ENCODE data around the gene IGSF21.

Gene IGSF21

DNA sequence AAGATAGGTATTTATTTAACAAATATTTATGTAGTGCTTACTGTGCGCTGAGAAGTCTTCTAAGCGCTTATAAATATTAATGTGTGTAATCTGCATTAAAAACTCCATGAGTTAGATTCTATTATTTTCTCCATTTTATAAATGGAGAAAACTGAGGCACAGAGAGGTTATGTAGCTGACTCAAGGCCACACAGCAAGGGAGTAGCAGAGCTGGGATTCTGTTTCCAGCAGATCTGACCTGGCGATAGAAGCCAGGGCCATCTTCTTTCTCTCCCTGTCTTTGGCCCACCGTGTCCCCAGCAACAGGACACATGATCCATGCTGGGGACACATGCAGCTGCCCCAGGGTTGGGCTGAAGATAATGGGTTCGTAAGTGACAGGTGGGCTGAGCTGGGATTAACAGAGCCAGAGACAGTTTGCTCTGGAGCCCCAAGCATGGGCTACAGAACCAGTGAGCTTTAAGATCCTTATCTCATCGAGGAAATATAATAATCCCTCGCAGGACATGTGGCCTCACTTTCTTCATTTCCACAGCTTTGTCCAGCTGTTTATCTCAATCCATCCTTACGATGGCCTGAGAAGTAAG is 30.3 kb downstream of the IGSF21 start:
- H3K27ac ChIP-seq, result no peak overlapping the region
- no peaks in the 10 kb centered on the region for H3K79me2 ChIP-seq (ENCODE audit: insufficient read depth, low read depth)
- no peak overlapping the region for H2AFZ ChIP-seq (ENCODE audit: low read depth)
- H3K36me3 ChIP-seq (ENCODE audit: insufficient read depth), result no peaks in the 10 kb centered on the region
- TF ChIP-seq, protein P1, sequence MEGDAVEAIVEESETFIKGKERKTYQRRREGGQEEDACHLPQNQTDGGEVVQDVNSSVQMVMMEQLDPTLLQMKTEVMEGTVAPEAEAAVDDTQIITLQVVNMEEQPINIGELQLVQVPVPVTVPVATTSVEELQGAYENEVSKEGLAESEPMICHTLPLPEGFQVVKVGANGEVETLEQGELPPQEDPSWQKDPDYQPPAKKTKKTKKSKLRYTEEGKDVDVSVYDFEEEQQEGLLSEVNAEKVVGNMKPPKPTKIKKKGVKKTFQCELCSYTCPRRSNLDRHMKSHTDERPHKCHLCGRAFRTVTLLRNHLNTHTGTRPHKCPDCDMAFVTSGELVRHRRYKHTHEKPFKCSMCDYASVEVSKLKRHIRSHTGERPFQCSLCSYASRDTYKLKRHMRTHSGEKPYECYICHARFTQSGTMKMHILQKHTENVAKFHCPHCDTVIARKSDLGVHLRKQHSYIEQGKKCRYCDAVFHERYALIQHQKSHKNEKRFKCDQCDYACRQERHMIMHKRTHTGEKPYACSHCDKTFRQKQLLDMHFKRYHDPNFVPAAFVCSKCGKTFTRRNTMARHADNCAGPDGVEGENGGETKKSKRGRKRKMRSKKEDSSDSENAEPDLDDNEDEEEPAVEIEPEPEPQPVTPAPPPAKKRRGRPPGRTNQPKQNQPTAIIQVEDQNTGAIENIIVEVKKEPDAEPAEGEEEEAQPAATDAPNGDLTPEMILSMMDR (conservative IDR thresholded peaks at IDR 0.05; ENCODE audit: low read depth, low read length), result no peak
- no peaks in the 10 kb centered on the region for H4K20me1 ChIP-seq (ENCODE audit: insufficient read depth)
- H3K4me2 ChIP-seq, result no peak overlapping the region
- no peak overlapping the region for H3K9ac ChIP-seq
- no peak overlapping the region for H3K4me3 ChIP-seq (IDR thresholded peaks at IDR 0.05; ENCODE audit: insufficient read depth, low read depth, low read length)
- no peaks in the 10 kb centered on the region; the same call in 1 of the 2 replicates for H3K27me3 ChIP-seq (ENCODE audit: insufficient read depth, low read depth)
- H3K4me1 ChIP-seq (ENCODE audit: low read depth, poor library complexity, severe bottlenecking), result no peaks in the 10 kb centered on the region

DNA sequence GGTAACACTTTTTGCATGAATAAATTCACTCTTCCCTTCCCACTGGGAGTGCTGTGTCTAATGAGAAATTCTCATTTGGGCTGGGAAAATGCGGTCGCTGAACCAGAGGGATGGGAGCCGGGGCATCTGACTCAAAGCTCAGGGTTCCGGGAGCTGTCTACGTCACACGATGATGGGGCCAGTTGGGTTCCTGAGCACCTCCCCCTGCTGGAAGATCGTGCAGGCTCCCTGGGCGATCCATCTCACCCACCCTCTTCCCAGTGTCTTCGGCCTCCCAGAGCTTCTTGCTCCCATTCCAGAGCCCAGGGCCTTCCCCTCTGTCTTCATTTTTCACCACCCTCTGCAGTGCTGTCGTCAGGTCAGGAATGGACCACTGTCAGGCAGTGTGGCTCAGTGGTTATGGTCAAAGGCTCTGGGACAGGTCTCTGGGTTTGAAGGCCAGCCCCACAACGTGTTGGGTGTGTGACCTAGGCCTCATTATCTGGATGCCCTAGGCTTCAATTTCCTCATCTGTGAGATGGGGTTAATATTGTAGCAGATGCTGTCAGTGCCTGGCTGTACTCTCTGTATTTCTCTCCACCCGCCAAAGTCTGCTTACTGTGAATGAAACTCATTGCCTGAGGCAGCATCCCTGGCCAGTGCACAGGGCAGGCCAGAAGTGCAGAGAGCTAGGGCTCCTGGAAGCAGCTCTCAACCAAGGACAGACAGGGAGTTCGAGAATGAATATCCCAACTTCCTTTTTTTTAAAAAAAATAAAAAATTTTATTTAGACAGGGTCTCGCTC is 31.8 kb downstream of the IGSF21 start:
- no peaks in the 10 kb centered on the region for H3K36me3 ChIP-seq (ENCODE audit: insufficient read depth)
- no peaks in the 10 kb centered on the region for H3K79me2 ChIP-seq (ENCODE audit: insufficient read depth, low read depth)
- H2AFZ ChIP-seq (ENCODE audit: low read depth), result no peak overlapping the region
- no peak overlapping the region for H3K27ac ChIP-seq
- H3K27me3 ChIP-seq (ENCODE audit: insufficient read depth, low read depth), result no peaks in the 10 kb centered on the region
- H3K4me1 ChIP-seq (ENCODE audit: low read depth, poor library complexity, severe bottlenecking), result no peaks in the 10 kb centered on the region
- TF ChIP-seq, protein P1 (conservative IDR thresholded peaks at IDR 0.05; ENCODE audit: low read depth, low read length), result no peak
- no peak overlapping the region for H3K4me3 ChIP-seq (IDR thresholded peaks at IDR 0.05; ENCODE audit: insufficient read depth, low read depth, low read length)
- no peak overlapping the region for H3K4me2 ChIP-seq
- H4K20me1 ChIP-seq (ENCODE audit: insufficient read depth), result no peaks in the 10 kb centered on the region
- H3K9ac ChIP-seq, result no peak overlapping the region

DNA sequence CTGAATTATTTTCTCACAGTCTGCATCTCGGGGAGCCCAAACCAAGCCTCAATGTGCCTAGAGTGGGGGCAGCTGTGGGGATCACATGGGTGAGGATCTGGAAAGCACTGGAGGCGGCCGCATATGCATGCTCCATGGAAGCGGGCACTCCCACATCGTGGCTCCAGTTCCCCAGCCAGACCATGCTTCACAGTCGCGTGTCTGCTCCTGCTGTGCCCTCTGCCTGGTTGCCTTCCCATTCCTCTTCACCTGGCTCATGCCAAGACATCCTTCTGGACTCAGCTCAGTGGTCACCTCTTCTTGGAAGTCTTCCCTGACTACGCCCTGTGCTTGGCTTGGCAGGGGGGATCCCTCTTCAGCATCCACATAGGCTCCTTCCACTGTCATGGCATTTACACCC is 32.8 kb downstream of the IGSF21 start:
- no peak overlapping the region for H3K4me2 ChIP-seq
- H3K79me2 ChIP-seq (ENCODE audit: insufficient read depth, low read depth), result no peaks in the 10 kb centered on the region
- H3K4me3 ChIP-seq (IDR thresholded peaks at IDR 0.05; ENCODE audit: insufficient read depth, low read depth, low read length), result no peak overlapping the region
- no peak overlapping the region for H3K27ac ChIP-seq
- no peaks in the 10 kb centered on the region for H3K4me1 ChIP-seq (ENCODE audit: low read depth, poor library complexity, severe bottlenecking)
- no peak overlapping the region for H2AFZ ChIP-seq (ENCODE audit: low read depth)
- H4K20me1 ChIP-seq (ENCODE audit: insufficient read depth), result no peaks in the 10 kb centered on the region
- H3K9ac ChIP-seq, result no peak overlapping the region
- TF ChIP-seq, protein P1 (conservative IDR thresholded peaks at IDR 0.05; ENCODE audit: low read depth, low read length), result no peak
- no peaks in the 10 kb centered on the region for H3K27me3 ChIP-seq (ENCODE audit: insufficient read depth, low read depth)
- H3K36me3 ChIP-seq (ENCODE audit: insufficient read depth), result no peaks in the 10 kb centered on the region

DNA sequence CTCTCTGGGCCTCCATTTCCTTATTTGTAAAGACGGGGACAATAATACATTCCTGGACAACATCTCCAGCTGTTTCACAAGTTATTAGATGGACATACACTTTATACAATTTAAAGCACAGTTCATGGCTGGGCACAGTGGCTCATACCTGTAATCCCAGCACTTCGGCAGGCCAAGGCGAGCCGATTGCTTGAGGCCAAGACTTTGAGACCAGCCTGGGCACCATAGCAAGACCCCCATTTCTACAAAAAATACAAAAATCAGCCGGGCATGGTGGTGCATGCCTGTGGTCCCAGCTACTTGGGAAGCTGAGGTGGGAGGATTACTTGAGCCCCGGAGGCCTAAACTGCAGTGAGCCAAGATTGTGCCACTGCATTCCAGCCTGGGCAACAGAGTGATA is 34.1 kb downstream of the IGSF21 start:
- Histone ChIP-seq H3K27ac (no peak overlapping the region), H3K4me3 (IDR thresholded peaks at IDR 0.05; ENCODE audit: insufficient read depth, low read depth, low read length) (no peak overlapping the region)

More for the DNA sequence above, 34.1 kb downstream of the IGSF21 start:
- no peaks in the 10 kb centered on the region; the same call in 1 of the 2 replicates for H3K27me3 ChIP-seq (ENCODE audit: insufficient read depth, low read depth)
- H2AFZ ChIP-seq (ENCODE audit: low read depth), result no peak overlapping the region
- H3K4me2 ChIP-seq, result no peak overlapping the region
- TF ChIP-seq, protein P1 (conservative IDR thresholded peaks at IDR 0.05; ENCODE audit: low read depth, low read length), result no peak
- no peaks in the 10 kb centered on the region for H3K4me1 ChIP-seq (ENCODE audit: low read depth, poor library complexity, severe bottlenecking)
- H3K9ac ChIP-seq, result no peak overlapping the region
- no peaks in the 10 kb centered on the region for H3K36me3 ChIP-seq (ENCODE audit: insufficient read depth)
- no peaks in the 10 kb centered on the region for H3K79me2 ChIP-seq (ENCODE audit: insufficient read depth, low read depth)
- H4K20me1 ChIP-seq (ENCODE audit: insufficient read depth), result no peaks in the 10 kb centered on the region
